ENCODE results near the gene SKI.

Gene SKI

DNA sequence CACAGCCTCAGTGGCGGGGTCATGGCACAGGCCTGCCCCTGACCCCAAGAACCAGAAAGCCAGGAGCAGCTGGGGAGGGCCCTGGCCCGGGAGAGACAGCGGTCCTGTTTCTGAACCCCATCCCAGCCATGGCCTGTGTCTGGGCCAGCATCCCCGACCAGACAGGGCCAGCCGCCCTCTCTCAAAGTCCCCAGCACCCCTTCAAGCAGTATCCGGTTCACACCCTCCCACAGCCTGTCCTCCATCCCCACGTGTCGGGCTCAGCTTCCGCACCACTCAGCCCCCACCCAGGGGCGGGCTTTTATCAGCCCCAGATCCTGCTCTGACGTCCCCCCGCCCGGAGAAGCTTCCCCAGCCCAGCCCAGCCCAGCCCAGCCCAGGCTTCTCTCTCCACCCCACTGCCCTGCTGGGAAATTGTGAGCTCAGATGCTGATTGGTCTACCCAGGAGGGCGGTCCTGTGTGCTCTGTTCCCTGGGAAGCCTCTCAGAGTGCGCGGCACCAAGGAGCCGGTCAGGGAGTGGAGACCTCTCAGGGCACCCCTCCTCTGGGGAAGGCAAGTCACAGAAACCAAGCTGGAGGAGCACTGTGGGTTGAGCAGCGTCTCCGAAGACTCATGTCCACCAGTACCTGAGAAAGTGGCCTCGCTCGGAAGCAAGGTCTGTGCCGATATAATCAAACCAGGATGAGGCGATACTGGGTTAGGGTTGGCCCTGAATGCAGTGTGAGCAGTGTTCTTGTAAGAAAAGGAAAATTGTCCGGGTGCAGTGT is 28.9 kb upstream of the SKI start:
- no peak for TF ChIP-seq GATA3 (IDR thresholded peaks at IDR 0.05; ENCODE audit: low read depth, low read length)

DNA sequence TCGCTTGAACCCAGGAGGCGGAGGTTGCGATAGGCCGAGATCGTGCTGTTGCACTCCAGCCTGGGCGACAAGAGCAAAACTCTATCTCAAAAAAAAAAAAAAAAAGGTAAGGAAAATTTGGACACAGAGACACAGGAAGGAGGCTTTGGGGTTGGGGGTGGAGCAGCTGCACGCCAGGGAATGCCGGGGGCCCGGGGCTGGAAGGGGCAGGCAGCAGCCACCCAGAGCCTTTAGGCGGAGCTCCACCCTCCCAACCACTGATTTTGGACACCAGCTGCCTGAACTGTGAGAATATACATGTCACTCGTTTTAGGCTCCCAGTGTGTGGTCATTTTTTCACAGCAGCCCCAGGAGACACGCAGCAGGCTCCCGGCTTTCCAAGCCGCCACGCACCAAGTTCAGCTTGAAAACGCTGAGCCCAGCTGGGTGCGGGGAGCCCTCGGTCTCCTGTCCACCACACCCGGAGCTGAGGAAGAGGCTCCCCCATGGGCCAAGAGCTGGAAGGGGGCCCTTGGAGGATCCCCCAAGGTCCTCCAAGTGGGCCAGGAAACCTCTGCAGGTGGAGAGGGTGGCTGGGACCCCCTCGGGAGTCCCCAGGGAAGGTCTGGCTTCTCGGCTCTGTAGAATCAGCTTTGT is 27.7 kb upstream of the SKI start:
- TF ChIP-seq GATA3 (IDR thresholded peaks at IDR 0.05; ENCODE audit: low read depth, low read length) (no peak), GATA2 (IDR thresholded peaks at IDR 0.05; ENCODE audit: low read depth, low read length) (no peak)

DNA sequence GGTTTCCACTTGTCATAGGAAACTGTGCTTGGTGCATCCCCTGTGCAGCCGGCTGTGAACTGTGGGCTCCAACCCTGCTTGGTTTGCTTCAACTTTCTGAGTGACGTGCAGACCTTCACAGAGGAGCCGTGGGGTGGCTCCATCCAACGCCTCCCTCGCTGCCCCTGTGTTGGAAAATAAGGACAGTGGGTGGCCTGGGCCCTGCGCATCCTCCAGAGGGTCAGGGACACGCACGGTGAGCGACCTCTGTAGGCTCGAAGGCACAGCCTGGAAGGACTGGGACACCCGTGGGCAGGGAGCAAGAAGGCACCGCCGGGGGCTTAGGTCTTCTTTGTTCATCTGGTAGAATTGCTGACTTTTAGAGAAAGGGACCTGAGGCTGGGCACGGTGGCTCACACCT is 27.1 kb upstream of the SKI start:
- no peak for TF ChIP-seq GATA2 (IDR thresholded peaks at IDR 0.05; ENCODE audit: low read depth, low read length)
- no peak for TF ChIP-seq GATA3 (IDR thresholded peaks at IDR 0.05; ENCODE audit: low read depth, low read length)

DNA sequence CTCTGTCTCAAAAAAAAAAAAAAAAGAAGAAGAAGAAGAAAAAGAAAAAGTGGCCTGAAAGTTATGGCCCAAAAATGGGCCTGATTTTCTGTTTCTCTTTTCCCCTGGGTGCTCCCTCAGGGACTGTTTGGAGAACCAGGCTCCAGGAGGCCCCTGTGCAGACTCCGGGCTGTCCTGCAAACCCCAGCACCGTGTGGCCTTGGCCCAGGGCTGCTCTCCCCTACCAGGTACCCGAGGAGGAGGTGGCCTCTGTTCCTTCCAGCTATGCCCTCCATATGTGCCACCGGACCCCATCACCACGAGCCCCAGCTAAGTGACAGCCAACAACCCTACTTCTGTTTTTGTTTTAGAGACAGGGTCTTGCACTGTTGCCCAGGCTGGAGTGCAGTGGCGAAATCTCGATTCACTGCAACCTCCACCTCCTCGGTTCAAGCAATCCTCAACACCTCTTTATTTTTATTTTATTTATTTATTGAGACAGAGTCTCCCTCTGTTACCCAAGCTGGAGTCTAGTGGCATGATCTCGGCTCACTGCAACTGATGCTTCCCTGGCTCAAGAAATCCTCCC is 26.0 kb upstream of the SKI start:
- no peak for TF ChIP-seq GATA3 (IDR thresholded peaks at IDR 0.05; ENCODE audit: low read depth, low read length)
- no peak for TF ChIP-seq GATA2 (IDR thresholded peaks at IDR 0.05; ENCODE audit: low read depth, low read length)

DNA sequence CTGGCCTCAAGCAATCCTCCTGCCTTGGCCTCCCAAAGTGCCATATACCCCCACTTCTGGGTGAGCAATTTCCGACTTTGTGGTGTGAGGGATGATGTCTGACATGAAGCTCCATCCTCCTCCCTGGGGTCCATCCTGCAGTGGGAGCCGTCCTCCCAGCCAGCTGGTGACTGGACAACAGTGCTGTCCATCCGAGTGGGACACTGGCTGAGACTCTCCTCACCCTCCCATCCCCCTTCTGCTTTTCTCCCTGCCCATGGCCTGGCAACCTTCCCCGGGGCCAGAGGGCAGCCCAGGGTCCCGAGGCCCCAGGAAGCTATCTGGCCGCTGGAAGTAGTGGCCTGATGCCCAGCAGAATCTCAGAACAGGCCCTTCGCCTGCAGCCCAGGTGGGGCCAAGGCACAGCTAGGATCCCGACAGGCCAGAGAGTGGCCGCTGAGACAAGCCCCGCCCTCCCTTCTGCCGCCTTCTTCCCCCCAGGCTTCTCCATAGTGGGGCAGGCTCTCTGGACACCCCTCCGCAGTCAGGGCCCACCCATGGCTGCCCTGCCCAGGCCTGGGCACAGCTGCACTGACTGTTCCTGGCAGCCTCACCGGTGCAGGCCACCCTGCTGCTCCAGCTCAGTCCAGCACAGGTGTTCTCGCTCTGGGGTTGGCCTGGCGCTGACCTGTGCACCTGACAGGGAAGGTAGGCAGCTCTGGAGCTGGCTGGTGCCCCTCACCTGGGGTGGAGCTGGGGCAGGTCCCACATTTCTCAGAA is 25.1 kb upstream of the SKI start:
- TF ChIP-seq GATA2 (IDR thresholded peaks at IDR 0.05; ENCODE audit: low read depth, low read length): no peak
- TF ChIP-seq GATA3 (IDR thresholded peaks at IDR 0.05; ENCODE audit: low read depth, low read length): no peak

DNA sequence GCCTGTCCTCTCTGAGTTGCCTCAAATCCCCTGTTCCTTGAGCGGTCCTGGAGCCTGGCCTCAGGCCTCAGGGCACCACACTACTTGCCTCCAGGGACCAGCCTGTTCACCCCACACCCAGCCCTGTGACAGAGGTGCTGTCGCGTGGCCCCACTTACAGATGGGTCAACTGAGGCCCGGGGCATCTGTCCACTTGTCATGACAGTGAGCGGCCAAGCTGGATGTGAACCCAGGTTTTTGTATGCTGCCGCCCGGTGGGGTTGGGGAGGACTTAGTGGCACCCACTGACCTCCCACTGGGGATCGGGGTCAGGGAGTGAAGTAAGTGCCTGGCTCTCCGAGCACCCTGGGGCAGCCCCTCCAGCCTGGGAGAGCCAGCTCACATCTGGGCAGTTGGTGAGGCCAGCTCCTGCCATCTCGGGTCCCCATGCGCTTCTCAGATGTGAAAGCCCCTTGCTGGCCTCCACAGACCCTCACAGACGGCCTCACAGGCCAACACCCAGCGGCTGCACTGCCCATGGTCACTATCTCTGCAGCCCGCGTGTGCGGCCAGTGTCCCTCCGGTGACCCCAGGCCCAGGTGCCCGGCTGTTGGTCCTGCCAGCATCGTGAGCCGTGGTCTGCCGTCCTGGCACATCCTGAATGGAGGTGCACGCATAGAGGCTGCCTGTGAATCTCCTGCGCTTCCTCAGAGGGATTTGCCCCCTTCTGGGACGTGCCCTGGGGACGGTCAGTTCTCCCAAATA is 24.3 kb upstream of the SKI start:
- TF ChIP-seq GATA2 (IDR thresholded peaks at IDR 0.05; ENCODE audit: low read depth, low read length) (no peak), GATA3 (IDR thresholded peaks at IDR 0.05; ENCODE audit: low read depth, low read length) (no peak)

DNA sequence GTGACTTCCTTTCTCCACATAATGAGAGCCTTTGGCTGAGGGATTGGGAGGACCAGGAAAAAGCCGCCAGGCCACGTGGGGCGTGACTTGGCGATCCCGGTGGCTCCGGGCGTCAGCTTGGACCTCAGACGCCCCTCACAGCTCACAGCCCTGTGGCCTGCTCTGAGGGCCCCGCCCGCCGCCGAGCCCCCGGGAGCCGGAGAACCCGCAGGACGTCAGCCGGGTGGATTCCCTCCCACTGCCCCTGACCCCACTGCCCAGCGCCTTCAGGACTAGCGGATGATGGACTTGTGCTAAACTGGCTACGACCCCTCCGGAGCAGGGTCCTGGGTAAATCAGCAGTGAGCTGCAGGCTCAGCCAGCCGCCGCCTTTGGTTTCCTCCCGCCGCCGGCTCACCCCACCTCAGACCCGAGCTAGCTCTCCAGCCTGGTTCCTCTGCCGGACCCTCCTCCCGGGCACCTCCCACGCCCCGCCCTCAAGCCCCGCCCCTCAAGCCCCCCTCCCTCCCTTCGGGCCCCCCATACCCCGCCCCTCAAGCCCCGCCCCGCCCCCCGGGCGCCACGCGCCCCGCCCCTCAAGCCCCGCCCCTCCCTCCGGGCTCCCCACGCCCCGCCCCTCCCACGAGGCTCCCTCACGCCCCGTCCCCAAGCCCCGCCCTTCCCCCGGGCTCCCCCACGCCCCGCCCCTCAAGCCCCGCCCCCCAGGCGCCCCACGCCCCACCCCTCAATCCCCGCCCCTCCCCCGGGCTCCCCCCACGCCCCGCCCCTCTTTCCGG is 23.5 kb upstream of the SKI start:
- TF ChIP-seq GATA3 (IDR thresholded peaks at IDR 0.05; ENCODE audit: low read depth, low read length) (no peak), GATA2 (IDR thresholded peaks at IDR 0.05; ENCODE audit: low read depth, low read length) (no peak)

DNA sequence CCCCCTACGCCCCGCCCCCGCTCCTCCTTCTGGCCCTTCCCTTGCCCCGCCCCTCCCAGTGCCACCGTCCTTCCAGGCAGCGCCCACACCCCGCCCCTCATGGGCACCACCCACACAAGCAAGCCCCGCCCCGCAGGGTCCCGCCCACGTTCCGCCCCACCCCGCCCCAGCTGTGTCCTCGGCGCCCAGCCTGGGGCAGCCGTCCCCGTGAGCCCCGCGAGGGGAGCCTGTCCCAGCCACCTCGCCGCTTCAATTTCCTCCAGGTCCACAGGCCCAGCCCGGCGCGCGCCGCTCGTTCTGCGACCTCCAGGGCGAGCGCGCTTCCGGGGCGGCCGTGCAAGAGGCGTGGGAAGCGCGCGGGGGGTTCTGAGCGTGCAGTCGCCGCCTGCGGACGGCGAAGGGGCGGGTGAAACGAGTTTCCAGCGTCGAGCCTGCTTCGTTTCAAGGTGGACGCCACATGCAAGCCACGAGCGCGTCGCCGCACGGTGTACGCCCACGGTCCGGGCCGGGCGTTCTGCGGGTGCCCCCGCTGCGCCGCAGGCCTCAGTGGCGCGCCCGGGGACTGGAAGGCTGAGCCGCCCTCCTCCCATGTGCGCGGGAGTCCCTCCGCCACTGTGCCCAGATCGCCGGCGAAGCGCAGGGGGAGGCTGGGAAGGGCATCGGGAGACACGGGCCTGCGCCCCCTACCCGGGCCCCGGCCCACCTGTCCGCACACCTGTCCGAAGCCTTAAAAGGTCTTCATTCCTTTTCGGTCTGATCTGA is 22.7 kb upstream of the SKI start:
- TF ChIP-seq GATA2 (IDR thresholded peaks at IDR 0.05; ENCODE audit: low read depth, low read length): no peak
- no peak for TF ChIP-seq GATA3 (IDR thresholded peaks at IDR 0.05; ENCODE audit: low read depth, low read length)

DNA sequence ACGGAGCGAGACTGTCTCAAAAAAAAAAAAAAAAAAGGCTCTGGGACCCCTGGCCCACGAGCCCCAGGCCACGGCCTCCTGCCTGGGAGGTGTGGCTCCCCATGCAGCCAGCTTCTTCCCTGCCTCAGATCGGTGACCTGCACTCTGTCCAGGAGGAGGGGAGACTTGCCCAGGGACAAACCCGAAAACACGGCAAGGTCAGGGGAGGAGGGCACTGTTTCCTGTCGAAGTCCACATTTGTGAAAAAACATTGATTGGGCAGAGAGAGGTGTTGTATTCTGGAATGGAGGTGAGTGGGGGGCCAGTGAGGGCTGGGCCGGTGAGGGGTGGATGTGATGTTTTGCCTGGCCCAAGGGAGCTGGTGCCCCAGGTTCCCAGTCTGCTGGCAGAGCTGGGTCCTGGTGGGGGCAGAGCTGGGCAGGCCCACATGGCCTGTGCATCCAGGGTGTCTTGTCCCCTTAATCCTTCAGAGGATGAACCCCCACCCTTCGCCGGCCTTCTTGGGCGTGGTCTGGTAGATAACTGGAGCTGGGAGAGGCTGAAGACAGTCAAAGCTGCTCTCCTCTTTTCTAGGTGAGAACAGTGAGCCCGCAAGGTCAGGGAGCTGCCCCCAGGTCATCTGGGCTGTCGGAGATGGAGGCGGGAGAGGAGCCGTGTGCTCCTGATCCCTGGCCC is 21.2 kb upstream of the SKI start:
- TF ChIP-seq GATA3 (IDR thresholded peaks at IDR 0.05; ENCODE audit: low read depth, low read length) (no peak), GATA2 (IDR thresholded peaks at IDR 0.05; ENCODE audit: low read depth, low read length) (no peak)

DNA sequence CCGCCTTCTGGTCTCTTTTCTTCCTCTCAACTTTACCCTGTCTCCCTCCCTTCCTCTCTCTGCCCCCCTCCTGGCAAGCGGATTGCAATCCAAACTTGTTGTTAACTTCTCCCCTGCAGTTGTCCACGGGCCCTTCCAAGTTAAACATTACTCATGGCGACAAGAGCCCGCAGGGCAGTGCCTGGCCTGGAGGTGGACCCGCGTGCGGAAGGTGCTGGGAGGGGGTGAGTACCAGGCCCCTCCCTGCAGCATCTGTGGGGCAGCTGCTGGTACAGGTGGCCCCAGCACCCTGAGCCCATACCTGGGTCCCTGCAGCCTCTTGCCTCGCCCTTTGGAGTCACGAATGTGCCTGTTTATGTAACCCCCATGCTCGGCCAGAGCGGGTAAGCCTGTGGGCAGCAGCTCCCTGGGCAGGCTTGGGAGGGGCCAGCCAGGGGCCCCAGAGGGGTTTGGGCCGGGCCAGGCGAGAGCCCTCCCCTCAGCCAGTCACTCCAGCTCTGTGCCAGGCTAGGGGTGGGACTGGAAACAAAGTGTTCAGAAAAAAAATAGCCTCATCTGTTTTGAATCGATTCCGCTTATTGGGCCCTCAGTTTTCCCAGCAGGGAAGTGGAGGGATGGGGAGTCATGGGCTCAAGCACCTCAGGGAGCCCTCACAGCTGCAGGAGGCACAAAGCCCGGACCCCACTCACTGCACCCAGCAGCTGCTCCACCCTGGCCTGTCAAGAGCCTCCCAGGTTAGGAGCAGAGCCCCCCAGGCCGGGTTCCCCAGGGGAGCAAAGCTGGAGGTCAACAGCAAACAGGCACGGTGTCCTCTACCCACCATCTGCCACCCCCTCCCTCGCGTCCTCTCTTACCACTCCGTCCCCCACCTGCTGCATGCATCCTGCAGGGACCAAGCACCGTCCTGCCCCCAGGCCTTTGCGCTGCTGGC is 19.5 kb upstream of the SKI start:
- TF ChIP-seq GATA3 (IDR thresholded peaks at IDR 0.05; ENCODE audit: low read depth, low read length) (no peak), GATA2 (IDR thresholded peaks at IDR 0.05; ENCODE audit: low read depth, low read length) (no peak)

Measured in SH-SY5Y (cell line).